ENCODE data around the gene MRPL1.
"Not testable (repeated sequence)": the region's sequence is repeated elsewhere in the genome, so short reads cannot be mapped to it uniquely, and the experiment has no call there.

MRPL1 gene

DNA sequence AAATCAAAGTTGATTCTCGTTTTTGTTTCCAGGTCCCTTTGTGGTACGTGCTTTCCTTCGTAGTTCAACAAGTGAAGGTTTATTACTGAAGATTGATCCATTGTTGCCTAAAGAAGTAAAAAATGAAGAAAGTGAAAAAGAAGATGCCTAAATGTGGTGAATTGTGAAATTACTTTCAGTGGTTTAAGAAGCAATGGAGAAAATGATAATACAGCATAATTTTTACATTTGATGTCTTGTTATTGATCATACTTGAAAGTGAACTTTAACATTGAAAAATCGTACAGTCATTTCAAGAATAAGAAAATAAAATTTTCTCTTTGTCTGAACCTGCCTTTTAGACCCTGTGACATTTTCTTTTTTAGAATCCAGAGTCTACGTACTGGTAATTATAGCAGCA, 89.8 kb downstream of the MRPL1 start:
- Mint-ChIP-seq H3K4me1 (no peaks in the 10 kb centered on the region), H3K36me3 (peaks cover 10 to 16% of the 10 kb centered on the region in 2 donors), H3K9me3 (no peaks in the 10 kb centered on the region), H3K27ac (no peak overlapping the region), H3K4me3 (no peak overlapping the region), H3K27me3 (no peaks in the 10 kb centered on the region)
- DNase-seq: no peak
- ATAC-seq (replicated peaks): no peak

DNA sequence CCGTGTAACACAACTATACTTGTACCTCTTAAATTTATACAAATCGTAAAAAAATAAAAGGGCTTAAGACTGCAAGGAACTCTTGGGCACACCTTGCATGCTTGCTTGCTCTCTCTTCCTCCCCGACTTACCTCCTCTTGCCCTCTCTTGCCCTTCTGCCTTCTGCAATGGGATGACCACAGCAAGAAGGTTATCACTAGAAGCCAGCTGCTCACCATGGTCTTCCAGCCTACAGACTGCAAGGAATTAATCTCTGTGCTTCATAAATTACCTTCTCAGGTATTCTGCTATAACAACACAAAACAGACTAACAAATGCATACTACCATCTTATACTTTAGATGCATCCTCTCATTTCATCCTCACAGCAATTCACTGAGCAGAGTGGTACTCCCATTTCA, 92.1 kb downstream of the MRPL1 start:
- H3K36me3 Mint-ChIP-seq: peaks cover 10 to 16% of the 10 kb centered on the region in 2 donors
- no peaks in the 10 kb centered on the region for H3K27me3 Mint-ChIP-seq
- DNase-seq (no peak), ATAC-seq (replicated peaks) (no peak)
- H3K4me3 Mint-ChIP-seq: no peak overlapping the region
- no peaks in the 10 kb centered on the region for H3K4me1 Mint-ChIP-seq
- no peak overlapping the region for H3K27ac Mint-ChIP-seq
- no peaks in the 10 kb centered on the region for H3K9me3 Mint-ChIP-seq

GRCh38 chr4:77956917-77957316, 94.3 kb downstream of the MRPL1 start:
- Mint-ChIP-seq H3K4me1 (no peaks in the 10 kb centered on the region), H3K4me3 (no peak overlapping the region), H3K9me3 (no peaks in the 10 kb centered on the region), H3K27ac (no peak overlapping the region), H3K27me3 (no peaks in the 10 kb centered on the region), H3K36me3 (peaks cover 7 to 12% of the 10 kb centered on the region in 2 donors)
- ATAC-seq (replicated peaks): no peak
- no peak for DNase-seq

DNA sequence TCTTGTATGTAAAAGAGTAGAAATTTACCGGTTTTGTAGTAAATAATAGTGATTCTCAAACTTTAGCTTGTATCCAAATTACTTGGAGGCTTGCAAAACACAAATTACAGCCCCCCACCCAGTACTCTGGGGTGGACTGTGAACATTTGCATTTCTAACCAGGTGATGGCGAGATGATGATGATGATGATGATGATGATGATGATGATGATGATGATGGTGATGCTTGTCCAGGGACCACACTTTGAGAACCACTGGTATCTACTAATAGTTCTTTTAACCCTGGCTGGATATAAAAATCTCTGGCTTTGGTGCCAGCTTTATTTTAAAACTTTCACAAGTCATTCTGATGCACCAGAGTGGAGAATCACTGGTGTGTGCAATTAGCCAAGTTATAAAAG, 96.3 kb downstream of the MRPL1 start:
- Mint-ChIP-seq H3K4me3 (no peak overlapping the region), H3K36me3 (peaks cover 3 to 6% of the 10 kb centered on the region in 2 donors), H3K27ac (no peak overlapping the region), H3K4me1 (no peaks in the 10 kb centered on the region), H3K27me3 (no peaks in the 10 kb centered on the region), H3K9me3 (no peaks in the 10 kb centered on the region)
- ATAC-seq (replicated peaks) (no peak), DNase-seq (no peak)

DNA sequence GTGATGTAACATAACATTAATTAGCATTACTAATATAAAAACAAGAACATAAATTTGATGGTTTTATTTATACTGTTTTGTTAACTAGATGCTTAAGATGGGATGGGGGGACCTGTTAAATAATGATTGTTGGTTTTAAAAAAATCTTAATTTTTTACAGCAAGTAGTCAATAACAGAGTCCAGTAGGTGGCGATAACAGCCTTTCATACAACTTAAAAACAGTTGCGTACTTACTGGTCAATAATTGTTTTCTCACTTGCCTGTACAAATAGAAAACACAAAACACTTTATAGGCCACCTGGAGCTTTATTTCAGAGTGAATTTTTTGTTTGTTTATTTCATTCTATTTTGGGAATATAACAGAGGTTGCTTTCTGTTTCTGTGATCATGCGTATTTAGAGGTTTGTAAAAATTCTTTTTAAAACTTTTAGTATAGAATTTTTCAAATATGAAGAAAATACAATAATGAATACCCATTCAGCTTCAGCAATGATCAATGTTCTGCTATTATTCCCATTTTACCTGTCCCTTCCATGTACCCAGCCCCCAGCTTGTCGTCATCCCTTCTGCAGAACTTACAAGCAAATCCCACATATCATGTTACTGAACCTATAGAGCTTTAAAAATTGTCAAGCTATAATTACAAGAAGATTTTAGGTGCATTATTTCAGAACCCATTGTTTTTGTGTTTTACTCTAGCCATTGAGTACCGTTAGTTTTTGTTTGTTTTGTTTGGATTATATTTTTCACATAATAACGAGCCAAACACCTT, 97.1 kb downstream of the MRPL1 start:
- ATAC-seq (replicated peaks): no peak
- H3K36me3 Mint-ChIP-seq: peaks cover 2% of the 10 kb centered on the region in 2 donors
- H3K9me3 Mint-ChIP-seq: no peaks in the 10 kb centered on the region
- no peak overlapping the region for H3K4me3 Mint-ChIP-seq
- no peaks in the 10 kb centered on the region for H3K27me3 Mint-ChIP-seq
- no peak overlapping the region for H3K27ac Mint-ChIP-seq
- no peak for DNase-seq
- no peaks in the 10 kb centered on the region for H3K4me1 Mint-ChIP-seq

DNA sequence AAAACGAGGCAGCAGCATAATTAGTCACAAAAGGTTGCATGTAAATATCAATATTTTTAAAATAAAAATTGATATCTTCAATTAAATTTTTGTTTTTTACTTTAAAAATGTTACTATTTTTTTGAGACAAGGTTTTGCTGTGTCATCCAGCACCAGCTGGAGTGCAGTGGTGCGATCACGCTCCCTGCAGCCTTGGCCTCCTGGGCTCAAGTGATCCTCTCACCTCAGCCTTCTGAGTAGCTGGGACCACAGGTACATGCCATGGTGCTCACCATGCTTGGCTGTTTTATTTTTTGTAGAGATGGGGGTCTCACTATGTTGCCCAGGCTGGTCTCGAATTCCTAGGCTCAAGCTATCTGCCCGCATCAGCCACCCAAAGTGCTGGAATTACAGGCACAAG, 97.7 kb downstream of the MRPL1 start:
- ATAC-seq (replicated peaks) (no peak), DNase-seq (no peak)
- no peaks in the 10 kb centered on the region for H3K27me3 Mint-ChIP-seq
- no peaks in the 10 kb centered on the region for H3K36me3 Mint-ChIP-seq
- no peaks in the 10 kb centered on the region for H3K9me3 Mint-ChIP-seq
- no peak overlapping the region for H3K4me3 Mint-ChIP-seq
- H3K4me1 Mint-ChIP-seq: no peaks in the 10 kb centered on the region
- H3K27ac Mint-ChIP-seq: no peak overlapping the region

DNA sequence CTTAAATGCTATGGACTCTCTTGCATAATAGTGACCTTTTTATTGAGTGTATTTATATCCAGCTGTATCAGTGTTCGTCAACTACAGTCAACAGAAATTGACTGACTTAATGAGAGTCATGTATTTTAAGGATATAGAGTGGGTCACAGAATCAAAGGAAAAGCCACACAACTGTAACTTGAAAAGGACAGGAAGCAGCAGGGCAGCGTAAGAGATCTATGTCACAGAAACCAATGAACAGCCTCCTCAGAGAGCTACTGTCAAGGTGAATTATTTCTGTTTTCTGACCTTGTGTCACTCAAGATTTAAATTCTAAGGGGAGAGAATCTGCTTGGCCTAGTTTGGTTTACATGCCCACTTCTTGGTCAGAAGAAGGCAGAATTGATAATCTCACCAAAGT, 100.4 kb downstream of the MRPL1 start:
- H3K9me3 Mint-ChIP-seq: no peaks in the 10 kb centered on the region
- no peak overlapping the region for H3K27ac Mint-ChIP-seq
- no peaks in the 10 kb centered on the region for H3K4me1 Mint-ChIP-seq
- no peaks in the 10 kb centered on the region for H3K36me3 Mint-ChIP-seq
- H3K27me3 Mint-ChIP-seq: no peaks in the 10 kb centered on the region
- DNase-seq (no peak), ATAC-seq (replicated peaks) (no peak)
- H3K4me3 Mint-ChIP-seq: no peak overlapping the region

DNA sequence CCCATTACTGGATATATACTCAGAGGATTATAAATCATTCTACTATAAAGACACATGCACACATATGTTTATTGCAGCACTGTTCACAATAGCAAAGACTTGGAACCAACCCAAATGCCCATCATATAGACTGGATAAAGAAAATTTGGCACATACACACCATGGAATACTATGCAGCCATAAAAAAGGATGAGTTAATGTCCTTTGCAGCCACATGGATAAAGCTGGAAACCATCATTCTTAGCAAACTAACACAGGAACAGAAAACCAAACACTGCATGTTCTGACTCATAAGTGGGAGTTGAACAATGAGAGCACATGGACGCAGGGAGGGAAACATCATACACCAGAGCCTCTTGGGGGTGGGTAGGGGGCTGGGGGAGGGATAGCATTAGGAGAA, 111.0 kb downstream of the MRPL1 start:
- H3K4me1 Mint-ChIP-seq; H3K9me3 Mint-ChIP-seq; H3K4me3 Mint-ChIP-seq; H3K27ac Mint-ChIP-seq; H3K36me3 Mint-ChIP-seq; DNase-seq; ATAC-seq (replicated peaks): not testable (repeated sequence)
- H3K27me3 Mint-ChIP-seq: peaks cover 12% of the 10 kb centered on the region in 2 donors

DNA sequence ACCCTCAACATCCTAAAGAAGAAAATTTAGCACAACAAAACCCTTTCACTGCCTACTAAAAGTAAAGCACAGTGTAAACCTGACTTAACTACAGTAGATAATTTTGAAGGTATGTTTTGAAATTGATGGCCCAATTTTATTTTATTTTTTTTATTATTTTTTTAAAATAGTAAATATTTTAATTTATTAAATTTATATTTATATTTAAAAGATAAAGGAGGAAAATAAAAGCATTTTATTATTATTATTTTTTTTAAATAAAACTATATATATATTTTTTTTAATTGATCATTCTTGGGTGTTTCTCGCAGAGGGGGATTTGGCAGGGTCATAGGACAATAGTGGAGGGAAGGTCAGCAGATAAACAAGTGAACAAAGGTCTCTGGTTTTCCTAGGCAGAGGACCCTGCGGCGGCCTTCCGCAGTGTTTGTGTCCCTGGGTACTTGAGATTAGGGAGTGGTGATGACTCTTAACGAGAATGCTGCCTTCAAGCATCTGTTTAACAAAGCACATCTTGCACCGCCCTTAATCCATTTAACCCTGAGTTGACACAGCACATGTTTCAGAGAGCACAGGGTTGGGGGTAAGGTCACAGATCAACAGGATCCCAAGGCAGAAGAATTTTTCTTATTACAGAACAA, 120.4 kb downstream of the MRPL1 start:
- H3K36me3 Mint-ChIP-seq; H3K27ac Mint-ChIP-seq; H3K4me1 Mint-ChIP-seq; ATAC-seq (replicated peaks); H3K4me3 Mint-ChIP-seq; H3K27me3 Mint-ChIP-seq; H3K9me3 Mint-ChIP-seq; DNase-seq: not testable (repeated sequence)

- H3K27me3 Mint-ChIP-seq; ATAC-seq (replicated peaks); H3K9me3 Mint-ChIP-seq; H3K36me3 Mint-ChIP-seq; H3K4me3 Mint-ChIP-seq; H3K27ac Mint-ChIP-seq; H3K4me1 Mint-ChIP-seq; DNase-seq: not testable (repeated sequence)
Observed at GRCh38 chr4:77983612-77984311, 121.1 kb downstream of the MRPL1 start.

- Mint-ChIP-seq H3K27ac (no peak overlapping the region), H3K4me3 (no peak overlapping the region), H3K27me3 (peaks cover 8 to 10% of the 10 kb centered on the region in 2 donors), H3K9me3 (peaks cover 0 to 2% of the 10 kb centered on the region in 2 donors), H3K36me3 (no peaks in the 10 kb centered on the region), H3K4me1 (peaks cover 2 to 9% of the 10 kb centered on the region in 2 donors)
- DNase-seq (no peak), ATAC-seq (replicated peaks) (no peak)
Observed at GRCh38 chr4:77989968-77990367, 127.3 kb downstream of the MRPL1 start.

DNA sequence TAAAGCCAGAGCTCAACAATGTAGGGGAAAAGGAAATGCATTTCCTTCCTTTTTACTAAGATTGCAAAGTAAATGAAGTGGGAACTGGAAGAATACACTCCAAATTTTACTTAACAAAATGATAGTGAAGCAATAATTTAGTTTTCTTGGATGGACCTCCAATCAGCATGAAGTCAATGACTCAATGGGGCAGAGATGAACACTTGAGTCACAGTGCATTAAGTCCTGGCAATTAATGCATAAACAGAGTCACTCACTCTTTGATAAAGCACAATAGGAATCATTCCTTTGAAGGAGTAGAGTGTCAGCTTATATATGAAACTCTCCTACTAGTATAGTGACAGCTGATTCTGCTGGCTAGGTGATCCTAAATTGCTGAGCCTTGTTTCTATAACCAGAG, 127.8 kb downstream of the MRPL1 start:
- Mint-ChIP-seq H3K4me3 (no peak overlapping the region), H3K9me3 (no peaks in the 10 kb centered on the region), H3K27ac (no peak overlapping the region), H3K36me3 (no peaks in the 10 kb centered on the region), H3K4me1 (peaks cover 2 to 9% of the 10 kb centered on the region in 2 donors), H3K27me3 (peaks cover 8 to 10% of the 10 kb centered on the region in 2 donors)
- DNase-seq (no peak), ATAC-seq (replicated peaks) (no peak)

GRCh38 chr4:77990904-77991358, 128.3 kb downstream of the MRPL1 start:
- DNase-seq: no peak
- Mint-ChIP-seq H3K36me3 (no peaks in the 10 kb centered on the region), H3K27me3 (peaks cover 8 to 10% of the 10 kb centered on the region in 2 donors), H3K4me1 (peaks cover 2 to 9% of the 10 kb centered on the region in 2 donors), H3K27ac (no peak overlapping the region), H3K9me3 (no peaks in the 10 kb centered on the region), H3K4me3 (no peak overlapping the region)
- no peak for ATAC-seq (replicated peaks)

- ATAC-seq (replicated peaks) (no peak), DNase-seq (no peak)
- Mint-ChIP-seq H3K4me3 (no peak overlapping the region), H3K27me3 (peaks cover 8 to 10% of the 10 kb centered on the region in 2 donors), H3K4me1 (peaks cover 2 to 9% of the 10 kb centered on the region in 2 donors), H3K27ac (no peak overlapping the region), H3K36me3 (no peaks in the 10 kb centered on the region), H3K9me3 (no peaks in the 10 kb centered on the region)
Observed at GRCh38 chr4:77992581-77992980, 130.0 kb downstream of the MRPL1 start.

Data from stimulated activated naive B cell treated with anti-CD40 and anti-IgM and Interleukin-4, amounts not matched to agents 10 μg/mL and 1 μg/mL and 100 μg/mL, for 72 hours (primary cell).